Dermis microvascular lymphatic vessel endothelial cell (primary cell): ENCODE measurements around the gene GPC5. TPM values are rescaled to one million over a fixed set of nuclear protein-coding genes. Genes with fewer than 3 reads are reported as not detected.

ENCODE experiments used
- total RNA-seq: library from RNA; depleted of rRNA; stranded (reverse); fragments of >200 nt; gene quantifications from 2 replicates; pipeline ENCODE4 v1.2.1, GENCODE V29; 2014

The GPC5 gene
- total RNA-seq, 1 donor from 2014 or later = 0.51 TPM

Other genes starting within 250 kb of the GPC5 start
- gene MIR17HG, start 50.9 kb upstream of the GPC5 start, total RNA-seq = 4.5 and 5.9 TPM in 2 replicates